OCI-LY1 (cell line): ENCODE measurements around the gene OR10J4.

Source experiments
- H2AFZ ChIP-seq: fragments of 200-600 bp; sonication (generic), shearing (Covaris generic); 2 replicates; pipeline ENCODE4 v1.6.0; 2014; ENCODE audit warnings: antibody characterized with exemption, mild to moderate bottlenecking, low read length
- H3F3A ChIP-seq: fragments of 200-600 bp; sonication (generic), shearing (Covaris generic); 2 replicates; pipeline ENCODE4 v1.6.0; 2014; ENCODE audit warnings: mild to moderate bottlenecking, antibody characterized with exemption, low read length, moderate library complexity; ENCODE audit not compliant: insufficient read depth
- H3K27ac ChIP-seq: fragments of 200-600 bp; sonication (generic); 2 replicates; pipeline ENCODE4 v1.5.1; 2014; ENCODE audit warnings: low read length, mixed run types, mild to moderate bottlenecking, low read depth; ENCODE audit not compliant: poor library complexity, severe bottlenecking
- H3K27me3 ChIP-seq: fragments of 200-600 bp; sonication (generic); 2 replicates; pipeline ENCODE4 v1.6.0; 2014; ENCODE audit warnings: antibody characterized with exemption, mild to moderate bottlenecking, low read length, moderate library complexity; ENCODE audit not compliant: insufficient read depth
- H3K36me3 ChIP-seq: fragments of 200-600 bp; sonication (generic); 2 replicates; pipeline ENCODE4 v1.6.1; 2014; ENCODE audit warnings: mild to moderate bottlenecking, antibody characterized with exemption, low read length, moderate library complexity, mixed read lengths; ENCODE audit not compliant: insufficient read depth
- H3K4me1 ChIP-seq: fragments of 200-600 bp; sonication (generic); 2 replicates; pipeline ENCODE4 v1.5.1; 2014; ENCODE audit warnings: mild to moderate bottlenecking, low read length, moderate library complexity; ENCODE audit not compliant: insufficient read depth, severe bottlenecking
- H3K4me2 ChIP-seq: fragments of 200-600 bp; sonication (generic), shearing (Covaris generic); 2 replicates; pipeline ENCODE4 v1.6.1; 2014; ENCODE audit warnings: low read length
- H3K4me3 ChIP-seq: fragments of 200-600 bp; sonication (generic); 2 replicates; pipeline ENCODE4 v1.5.1; 2014; ENCODE audit warnings: low read length, low read depth, mild to moderate bottlenecking, mixed read lengths; ENCODE audit not compliant: poor library complexity, severe bottlenecking
- H3K79me2 ChIP-seq: fragments of 200-600 bp; shearing (Covaris generic); 2 replicates; pipeline ENCODE4 v1.6.1; 2016; ENCODE audit warnings: mixed run types, low read length, mixed read lengths; ENCODE audit not compliant: insufficient read depth
- H3K9ac ChIP-seq: fragments of 200-600 bp; sonication (generic), shearing (Covaris generic); 2 replicates; pipeline ENCODE4 v1.6.1; 2014; ENCODE audit warnings: mild to moderate bottlenecking, low read length, mixed read lengths
- H3K9me2 ChIP-seq: fragments of 200-600 bp; sonication (generic), shearing (Covaris generic); 2 replicates; pipeline ENCODE4 v1.6.1; 2014; ENCODE audit warnings: low read depth, mild to moderate bottlenecking, low read length, mixed read lengths
- H3K9me3 ChIP-seq: fragments of 200-600 bp; shearing (Covaris generic); 2 replicates; pipeline ENCODE4 v1.6.1; 2014; ENCODE audit warnings: low read length, mixed read lengths
- H4K20me1 ChIP-seq: fragments of 200-600 bp; sonication (generic), shearing (Covaris generic); 2 replicates; pipeline ENCODE4 v1.6.0; 2016; ENCODE audit warnings: mild to moderate bottlenecking, low read length; ENCODE audit not compliant: insufficient read depth
- CTCF ChIP-seq: fragments of 200-600 bp; sonication (generic), shearing (Covaris generic); IDR thresholded peaks from 2 replicates; pipeline ENCODE4 v1.5.1; 2017; ENCODE audit warnings: mild to moderate bottlenecking, antibody characterized with exemption, low read length, moderate library complexity, mixed read lengths
- EZH2 ChIP-seq: fragments of 200-600 bp; sonication (generic), shearing (Covaris generic); IDR thresholded peaks from 2 replicates; pipeline ENCODE4 v1.8.0; 2017; ENCODE audit warnings: borderline replicate concordance, mixed run types, mild to moderate bottlenecking, antibody characterized with exemption, low read length, moderate library complexity, mixed read lengths

OR10J4 gene

GRCh38 chr1:159465191-159465603 lies 33.2 kb downstream of the OR10J4 start:
- no peaks in the 10 kb centered on the region for H3K36me3 ChIP-seq
- no peaks in the 10 kb centered on the region for H3K9me2 ChIP-seq
- no peak overlapping the region for H3K4me2 ChIP-seq
- H3K79me2 ChIP-seq: no peaks in the 10 kb centered on the region
- H3K4me1 ChIP-seq: no peaks in the 10 kb centered on the region
- H3F3A ChIP-seq: no peaks in the 10 kb centered on the region
- H3K4me3 ChIP-seq: no peak overlapping the region
- peaks cover 2% of the 10 kb centered on the region; the same call in 1 of the 2 replicates for H3K9me3 ChIP-seq
- TF ChIP-seq EZH2: no peak
- TF ChIP-seq CTCF: no peak
- no peak overlapping the region for H3K9ac ChIP-seq
- H4K20me1 ChIP-seq: no peaks in the 10 kb centered on the region
- H2AFZ ChIP-seq: no peak overlapping the region
- no peaks in the 10 kb centered on the region for H3K27me3 ChIP-seq
- H3K27ac ChIP-seq: no peak overlapping the region

- Histone ChIP-seq H4K20me1 (no peaks in the 10 kb centered on the region), H3K4me1 (no peaks in the 10 kb centered on the region), H3K27ac (no peak overlapping the region), H3K9me3 (no peaks in the 10 kb centered on the region), H3F3A (no peaks in the 10 kb centered on the region), H3K9me2 (no peaks in the 10 kb centered on the region), H3K36me3 (no peaks in the 10 kb centered on the region), H3K79me2 (no peaks in the 10 kb centered on the region), H3K4me2 (no peak overlapping the region), H3K4me3 (no peak overlapping the region), H3K9ac (no peak overlapping the region), H2AFZ (no peak overlapping the region), H3K27me3 (no peaks in the 10 kb centered on the region)
- TF ChIP-seq CTCF: no peak
Measured at GRCh38 chr1:159468321-159468720, 36.3 kb downstream of the OR10J4 start.

- H3K9me3 ChIP-seq: no peaks in the 10 kb centered on the region
- no peaks in the 10 kb centered on the region for H3F3A ChIP-seq
- no peaks in the 10 kb centered on the region for H3K36me3 ChIP-seq
- no peaks in the 10 kb centered on the region for H3K79me2 ChIP-seq
- no peaks in the 10 kb centered on the region for H3K4me1 ChIP-seq
- H3K4me2 ChIP-seq: no peak overlapping the region
- H2AFZ ChIP-seq: no peak overlapping the region
- no peak overlapping the region for H3K9ac ChIP-seq
- H3K9me2 ChIP-seq: no peaks in the 10 kb centered on the region
- TF ChIP-seq CTCF: no peak
- no peak overlapping the region for H3K27ac ChIP-seq
- no peaks in the 10 kb centered on the region for H4K20me1 ChIP-seq
- H3K4me3 ChIP-seq: no peak overlapping the region
- H3K27me3 ChIP-seq: no peaks in the 10 kb centered on the region
Measured at GRCh38 chr1:159469921-159470533, 38.0 kb downstream of the OR10J4 start.
